ENCODE data around the gene AHI1.

Gene AHI1

DNA sequence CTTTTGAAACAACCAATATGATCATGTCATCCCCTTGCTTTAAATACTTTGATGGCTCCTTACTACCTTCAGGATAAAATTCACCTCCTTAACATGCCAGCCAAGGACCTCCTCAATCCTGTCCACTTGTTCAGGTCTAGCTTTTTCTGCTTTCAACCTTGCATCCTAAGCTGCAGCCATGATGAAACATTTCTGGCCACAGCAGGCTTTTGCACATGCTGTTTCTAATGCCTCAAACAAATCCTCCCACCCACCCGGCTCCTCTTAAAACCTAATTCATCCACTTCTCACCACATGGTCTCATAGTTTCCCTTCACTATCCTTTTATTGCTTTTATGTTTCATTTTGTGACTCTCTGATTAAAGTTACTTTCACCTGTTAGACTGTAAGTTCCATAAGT lies 191.9 kb downstream of the AHI1 start:
- TF ChIP-seq, protein P1, sequence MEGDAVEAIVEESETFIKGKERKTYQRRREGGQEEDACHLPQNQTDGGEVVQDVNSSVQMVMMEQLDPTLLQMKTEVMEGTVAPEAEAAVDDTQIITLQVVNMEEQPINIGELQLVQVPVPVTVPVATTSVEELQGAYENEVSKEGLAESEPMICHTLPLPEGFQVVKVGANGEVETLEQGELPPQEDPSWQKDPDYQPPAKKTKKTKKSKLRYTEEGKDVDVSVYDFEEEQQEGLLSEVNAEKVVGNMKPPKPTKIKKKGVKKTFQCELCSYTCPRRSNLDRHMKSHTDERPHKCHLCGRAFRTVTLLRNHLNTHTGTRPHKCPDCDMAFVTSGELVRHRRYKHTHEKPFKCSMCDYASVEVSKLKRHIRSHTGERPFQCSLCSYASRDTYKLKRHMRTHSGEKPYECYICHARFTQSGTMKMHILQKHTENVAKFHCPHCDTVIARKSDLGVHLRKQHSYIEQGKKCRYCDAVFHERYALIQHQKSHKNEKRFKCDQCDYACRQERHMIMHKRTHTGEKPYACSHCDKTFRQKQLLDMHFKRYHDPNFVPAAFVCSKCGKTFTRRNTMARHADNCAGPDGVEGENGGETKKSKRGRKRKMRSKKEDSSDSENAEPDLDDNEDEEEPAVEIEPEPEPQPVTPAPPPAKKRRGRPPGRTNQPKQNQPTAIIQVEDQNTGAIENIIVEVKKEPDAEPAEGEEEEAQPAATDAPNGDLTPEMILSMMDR (IDR thresholded peaks at IDR 0.05; ENCODE audit: borderline replicate concordance, insufficient read depth, low read depth, low read length): no peak

GRCh38 chr6:135304883-135305282 lies 192.7 kb downstream of the AHI1 start:
- TF ChIP-seq, protein P1 (IDR thresholded peaks at IDR 0.05; ENCODE audit: borderline replicate concordance, insufficient read depth, low read depth, low read length): no peak

More for the DNA sequence above, 191.9 kb downstream of the AHI1 start:
- no peak overlapping the region for H3K4me3 ChIP-seq (ENCODE audit: low read depth, low read length)

DNA sequence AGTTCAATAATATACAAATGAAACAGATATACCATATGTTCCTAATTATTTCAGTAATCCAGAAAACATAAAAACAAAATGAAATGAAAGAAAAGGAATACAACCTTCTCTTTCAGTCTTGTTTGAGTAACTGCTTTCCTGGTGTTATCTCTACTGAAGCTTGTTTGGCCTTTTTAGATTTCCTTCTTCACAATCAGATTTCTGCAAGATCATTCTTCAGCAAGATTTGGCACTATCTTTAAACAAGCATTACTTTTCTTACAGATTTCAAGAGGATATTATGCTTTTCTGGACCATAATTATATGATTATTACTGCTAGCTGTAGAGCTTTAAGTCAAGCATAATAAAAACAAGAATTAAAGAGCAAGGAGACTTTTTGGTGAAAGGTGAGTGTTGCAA lies 196.2 kb downstream of the AHI1 start:
- TF ChIP-seq, protein P1 (IDR thresholded peaks at IDR 0.05; ENCODE audit: borderline replicate concordance, insufficient read depth, low read depth, low read length): no peak
- no peak overlapping the region for H3K4me3 ChIP-seq (ENCODE audit: low read depth, low read length)

More at GRCh38 chr6:135304883-135305282, 192.7 kb downstream of the AHI1 start:
- H3K4me3 ChIP-seq (ENCODE audit: low read depth, low read length): no peak overlapping the region

DNA sequence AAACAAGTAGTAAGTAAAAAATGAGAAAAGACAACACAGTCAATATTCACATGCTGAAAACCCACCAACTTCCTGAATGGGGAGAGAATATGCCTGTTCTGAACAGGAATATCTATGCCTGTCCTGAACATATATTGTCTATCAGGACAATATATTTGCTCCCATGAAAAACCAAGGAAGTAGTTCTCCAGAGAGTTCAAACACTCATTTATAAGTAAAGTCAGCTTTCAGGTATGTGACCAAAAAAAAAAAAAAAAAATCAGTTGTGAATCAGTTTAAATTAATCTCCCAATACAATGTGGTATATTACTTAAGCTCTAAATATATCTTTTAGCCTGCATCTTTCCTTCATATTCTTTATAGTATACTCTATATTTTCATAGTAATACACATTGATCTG lies 197.0 kb downstream of the AHI1 start:
- TF ChIP-seq, protein P1 (IDR thresholded peaks at IDR 0.05; ENCODE audit: borderline replicate concordance, insufficient read depth, low read depth, low read length): no peak
- H3K4me3 ChIP-seq (ENCODE audit: low read depth, low read length): no peak overlapping the region

DNA sequence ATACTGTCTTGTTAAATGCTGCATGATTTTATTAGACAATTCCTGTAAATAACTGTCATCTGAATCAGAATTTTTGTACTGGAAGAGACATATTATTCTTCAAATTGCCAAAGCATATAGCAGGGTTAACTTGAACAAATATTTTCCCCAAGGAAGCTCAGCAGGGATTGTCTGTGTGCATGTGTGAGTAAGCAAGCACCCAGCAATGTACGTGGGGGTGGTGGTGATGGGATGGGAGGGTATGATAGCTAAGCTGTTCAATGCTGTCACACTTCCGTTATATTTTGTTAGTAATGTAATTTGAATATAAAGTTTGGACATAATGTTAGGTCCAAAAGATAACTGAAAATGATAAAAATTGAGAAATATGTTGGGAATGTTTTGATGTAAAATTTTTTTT lies 198.3 kb downstream of the AHI1 start:
- TF ChIP-seq, protein P1 (IDR thresholded peaks at IDR 0.05; ENCODE audit: borderline replicate concordance, insufficient read depth, low read depth, low read length): no peak
- no peak overlapping the region for H3K4me3 ChIP-seq (ENCODE audit: low read depth, low read length)

GRCh38 chr6:135298455-135298854 lies 199.1 kb downstream of the AHI1 start:
- no peak overlapping the region for H3K4me3 ChIP-seq (ENCODE audit: low read depth, low read length)
- TF ChIP-seq, protein P1 (IDR thresholded peaks at IDR 0.05; ENCODE audit: borderline replicate concordance, insufficient read depth, low read depth, low read length): no peak

DNA sequence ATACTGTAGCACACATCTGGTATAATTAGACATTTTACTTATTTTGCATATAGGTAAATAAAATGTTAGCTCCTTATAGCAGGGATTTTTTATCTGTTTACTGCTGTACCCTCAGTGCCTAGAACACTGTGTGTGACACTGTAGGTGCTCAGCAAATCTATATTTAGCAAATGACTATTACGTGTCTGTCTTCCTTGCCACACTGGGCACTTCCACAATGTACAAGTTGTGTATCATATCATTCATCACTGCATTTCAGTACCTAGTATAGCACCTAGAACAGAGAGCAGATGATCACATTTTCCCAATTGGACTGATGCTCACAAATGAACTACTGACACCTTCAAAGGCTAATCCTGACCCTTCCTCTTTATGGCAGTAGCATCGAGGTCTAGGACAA lies 200.8 kb downstream of the AHI1 start:
- H3K4me3 ChIP-seq (ENCODE audit: low read depth, low read length): no peak overlapping the region
- TF ChIP-seq, protein P1 (IDR thresholded peaks at IDR 0.05; ENCODE audit: borderline replicate concordance, insufficient read depth, low read depth, low read length): no peak

All from GM12875 (cell line).